Hypothalamus (tissue), 51 donors: ENCODE results near the gene CRIM1.

ENCODE experiments used
- DNase-seq, 51 donors: peaks; one replicate each; lab custom pipeline; 2025; lab: John Stamatoyannopoulos, UW

CRIM1 gene

DNA sequence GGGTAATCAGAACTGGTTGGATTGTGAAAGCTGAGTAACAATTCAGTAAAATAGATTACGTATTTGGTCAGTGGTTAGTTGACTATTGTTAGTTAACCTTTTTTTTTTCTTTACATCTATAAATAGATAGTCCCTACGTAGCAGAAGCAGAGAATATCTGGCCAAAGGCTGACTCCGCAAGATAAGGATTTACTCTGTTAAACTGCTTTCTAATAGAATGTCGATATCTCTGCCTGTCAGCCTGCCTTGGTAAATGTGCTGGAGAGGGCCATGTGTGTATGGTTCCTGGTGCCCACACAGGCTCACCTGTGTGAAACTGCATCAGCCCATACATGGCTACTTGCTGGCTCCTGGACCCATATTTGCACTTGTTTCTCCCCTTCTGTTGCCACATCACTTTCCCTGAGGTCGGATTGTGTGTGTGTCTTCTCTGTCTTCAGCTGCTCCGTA is 94.4 kb downstream of the CRIM1 start:
- no peak for DNase-seq

GRCh38 chr2:36450466-36451196 is 95.1 kb downstream of the CRIM1 start:
- no peak for DNase-seq

- no peak for DNase-seq
These were observed 95.9 kb downstream of the CRIM1 start for GRCh38 chr2:36451512-36451911.

DNA sequence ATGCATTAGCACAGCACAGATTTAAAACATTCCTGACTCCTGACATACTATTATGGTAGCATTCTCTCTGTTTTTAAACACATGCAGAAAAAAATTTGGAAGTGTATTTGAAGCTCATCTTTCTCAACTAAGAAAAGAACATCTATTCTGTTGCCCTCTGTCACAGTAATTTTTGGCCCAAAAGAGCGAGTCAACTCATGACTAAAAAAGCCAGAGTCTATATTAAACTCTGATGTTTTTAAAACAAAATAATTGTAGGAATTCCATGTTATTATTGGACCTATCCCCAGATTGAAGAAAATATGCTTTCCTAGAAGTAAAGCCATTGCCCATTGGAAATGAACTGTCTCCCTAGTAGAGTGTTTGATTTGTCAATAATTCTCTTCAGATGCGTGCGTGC is 96.7 kb downstream of the CRIM1 start:
- no peak for DNase-seq

DNA sequence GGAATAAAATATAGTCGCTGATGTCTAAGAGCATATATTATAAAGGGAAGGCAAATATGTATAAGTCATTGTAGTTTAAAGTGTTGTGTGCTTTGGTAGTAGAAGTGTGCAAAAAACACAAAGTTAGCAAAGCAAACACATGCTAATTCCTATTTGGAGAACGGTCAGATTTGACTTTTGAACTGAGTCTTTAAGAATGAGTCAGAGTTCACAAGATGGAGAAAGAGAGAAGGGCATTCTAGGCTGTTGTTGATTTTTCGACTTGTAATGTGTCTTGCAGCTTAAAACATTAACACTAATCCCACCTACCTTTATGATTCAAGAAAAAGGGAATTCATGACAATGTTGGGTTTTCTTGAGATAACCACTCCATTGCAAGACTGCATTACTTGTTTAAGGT is 98.1 kb downstream of the CRIM1 start:
- no peak for DNase-seq

DNA sequence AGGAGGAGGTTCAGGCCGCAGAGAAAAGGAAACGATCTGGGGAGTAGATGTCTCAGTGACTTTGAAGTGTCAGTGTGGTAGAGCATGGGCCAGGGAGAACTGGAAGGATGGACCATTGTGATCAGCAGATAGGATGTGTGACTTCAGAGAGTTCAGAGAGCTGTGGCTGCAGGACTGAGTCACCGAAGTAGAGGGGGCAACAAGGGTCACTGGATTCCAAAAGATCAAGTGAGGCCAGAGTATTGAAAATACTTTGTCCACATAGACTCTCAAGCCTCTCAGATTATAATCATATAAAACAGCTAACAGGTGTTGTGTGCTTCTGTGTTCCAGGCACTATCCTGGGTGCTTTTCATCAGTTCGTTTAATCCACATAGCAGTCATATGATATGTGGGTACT is 99.4 kb downstream of the CRIM1 start:
- DNase-seq = no peak

- DNase-seq = no peak
These were observed 100.2 kb downstream of the CRIM1 start for GRCh38 chr2:36455788-36456187.

DNA sequence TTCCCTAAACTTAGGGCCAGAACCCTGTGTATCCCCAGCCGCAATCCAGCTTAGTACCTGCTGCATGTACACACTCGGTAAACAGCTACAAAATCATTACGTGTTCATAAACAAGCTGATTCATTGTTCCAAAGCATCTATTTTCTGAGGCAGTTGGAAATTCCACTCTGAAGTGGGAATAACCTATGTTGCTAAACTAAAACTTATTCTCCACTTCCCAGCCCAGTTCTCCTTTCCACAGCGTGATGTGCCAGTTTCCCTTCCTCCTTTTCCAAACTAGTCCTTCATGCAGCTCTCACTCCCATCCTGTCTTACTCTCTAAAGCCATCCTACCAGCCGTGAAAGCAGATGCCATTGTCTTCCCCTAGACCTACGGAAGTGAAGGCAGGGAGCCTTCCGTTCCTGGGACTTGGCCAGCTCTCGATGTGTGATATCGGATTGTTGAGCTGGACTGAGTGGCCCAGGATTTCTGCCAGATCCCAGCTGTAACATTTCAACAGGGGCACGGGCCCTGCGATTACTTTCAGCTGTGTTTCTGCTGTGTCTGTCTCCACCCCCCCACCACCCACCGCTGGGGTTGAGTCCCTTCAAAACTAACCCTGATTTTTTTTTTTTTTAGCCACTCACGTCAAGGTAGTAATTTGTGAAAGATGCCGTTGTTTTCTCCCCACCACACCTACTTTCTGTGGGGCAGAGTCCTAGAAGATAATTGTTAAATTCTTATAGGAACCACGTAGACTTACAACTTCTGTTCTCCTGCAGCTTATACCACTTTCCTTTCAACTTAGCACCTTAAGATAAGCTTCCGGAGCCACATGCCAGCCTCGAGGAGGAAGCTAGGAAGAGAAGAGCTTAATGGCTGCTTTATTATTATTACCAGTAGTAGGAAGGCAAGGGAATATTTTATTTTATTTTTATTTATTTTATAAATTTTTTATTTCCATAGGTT is 100.9 kb downstream of the CRIM1 start:
- peak in 14 of 51 donors; percentile 7 to 38 (median 19) for DNase-seq

GRCh38 chr2:36458106-36458505 is 102.5 kb downstream of the CRIM1 start:
- no peak for DNase-seq

DNA sequence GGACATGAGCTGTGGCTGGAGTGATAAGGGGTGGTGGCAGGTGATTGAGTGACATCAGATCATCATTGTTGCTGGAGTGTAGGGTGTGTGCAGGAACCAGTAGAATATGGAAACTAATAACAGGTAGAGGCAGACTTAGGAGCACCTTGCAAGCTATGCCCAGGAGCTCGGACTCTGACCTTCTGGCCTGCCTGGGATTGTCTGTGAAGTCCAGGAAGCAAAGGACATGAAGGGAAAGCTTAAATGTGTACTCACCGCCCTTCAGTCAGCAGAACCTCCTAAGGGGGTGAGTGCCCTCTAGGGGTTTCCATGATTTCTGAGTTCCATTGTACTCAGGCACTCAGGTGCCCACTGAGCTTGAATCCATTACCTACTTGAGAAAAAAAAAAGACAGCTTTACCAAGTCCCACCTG is 104.2 kb downstream of the CRIM1 start:
- DNase-seq = peak in 6 of 51 donors; percentile 4 to 20 (median 8)

- no peak for DNase-seq
These were observed 105.6 kb downstream of the CRIM1 start for GRCh38 chr2:36461039-36461681.

DNA sequence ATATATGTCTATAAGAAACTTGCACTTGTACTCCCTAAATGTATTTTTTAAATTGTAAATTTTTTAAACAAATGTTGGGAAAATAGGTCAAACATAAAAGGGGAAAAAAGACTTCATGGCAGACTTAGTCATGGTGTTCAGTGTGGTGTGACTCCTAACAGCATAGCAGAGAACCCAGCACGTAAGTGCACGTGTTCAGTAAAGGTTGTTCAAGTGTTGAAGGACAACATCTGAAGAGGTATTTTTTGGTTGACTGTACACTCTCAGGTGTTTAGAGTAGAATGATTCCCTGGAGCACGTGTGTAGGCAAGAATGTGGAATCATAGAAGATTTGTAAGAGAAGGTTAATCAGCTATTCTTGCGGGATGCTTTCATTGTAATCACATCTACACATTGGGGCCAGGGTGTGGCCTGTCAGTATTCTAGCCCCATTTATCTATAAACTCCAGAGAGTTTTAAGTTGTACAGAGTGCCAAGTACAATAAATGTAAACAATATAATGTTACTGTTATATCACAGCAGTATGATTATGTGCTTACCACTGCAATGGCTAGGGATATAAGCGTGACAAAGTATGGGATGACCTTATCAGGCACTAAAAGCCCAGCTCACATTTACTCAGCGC is 106.8 kb downstream of the CRIM1 start:
- DNase-seq = no peak

- DNase-seq = no peak
These were observed 107.8 kb downstream of the CRIM1 start for GRCh38 chr2:36463365-36463764.

DNA sequence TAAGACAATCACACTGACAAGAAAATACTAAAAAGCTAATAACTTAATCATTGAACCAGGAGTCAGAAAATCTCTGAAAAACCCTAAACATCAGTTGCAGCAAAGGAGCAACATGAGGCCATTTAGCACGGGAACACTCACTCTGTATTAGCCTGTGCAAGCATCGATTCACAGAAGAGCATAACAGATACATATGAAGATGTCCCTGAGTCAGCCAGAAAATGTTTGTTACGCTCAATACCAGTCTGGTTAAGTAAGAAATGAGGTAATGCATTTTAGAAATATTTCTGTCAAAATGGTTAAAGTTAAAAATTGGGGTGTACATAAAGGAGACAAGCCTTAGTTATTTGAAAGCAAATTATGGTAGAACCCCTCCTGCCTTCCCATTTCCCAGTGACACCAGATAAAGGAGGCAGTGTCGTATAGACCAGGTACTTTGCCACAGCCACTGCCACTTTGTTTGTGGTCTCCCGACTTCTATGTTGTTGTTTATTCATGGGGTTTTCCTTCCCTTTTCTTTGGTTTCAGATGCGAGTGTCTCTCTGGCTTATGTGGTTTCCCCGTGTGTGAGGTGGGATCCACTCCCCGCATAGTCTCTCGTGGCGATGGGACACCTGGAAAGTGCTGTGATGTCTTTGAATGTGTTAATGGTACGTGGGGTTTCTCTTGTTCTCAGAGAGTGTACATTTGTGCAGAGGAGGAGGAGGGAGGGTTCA is 108.6 kb downstream of the CRIM1 start:
- no peak for DNase-seq

- DNase-seq = no peak
These were observed 110.6 kb downstream of the CRIM1 start for GRCh38 chr2:36466135-36466534.

DNA sequence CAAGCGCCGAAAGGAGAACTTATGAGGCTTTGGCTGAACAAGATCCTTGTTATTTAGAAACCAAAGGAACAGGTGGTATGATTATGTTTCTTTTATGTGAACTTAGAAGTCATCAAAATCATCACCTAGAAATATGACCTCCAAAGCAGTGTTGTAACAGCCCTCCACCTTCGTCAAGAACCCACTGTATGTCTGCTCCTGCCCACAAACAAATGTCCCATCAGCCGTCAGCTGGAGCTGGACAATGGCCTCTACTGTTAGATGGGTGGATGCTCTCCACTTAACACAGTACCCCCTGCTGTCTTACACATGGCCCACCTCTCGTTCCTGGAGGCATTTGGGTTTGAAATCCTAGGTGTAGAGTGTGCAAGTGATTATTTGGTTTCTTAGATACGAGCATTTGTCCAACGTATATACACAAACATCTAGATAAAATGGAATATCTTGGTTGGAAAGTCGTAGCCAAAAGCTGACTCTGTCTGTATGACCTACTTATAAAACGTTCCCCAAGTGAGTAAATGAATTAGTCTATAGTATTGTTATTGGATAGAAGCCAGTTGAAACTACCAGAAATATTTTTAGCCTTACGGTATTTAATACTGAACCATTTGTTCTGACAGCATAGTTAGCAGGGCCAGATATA is 113.0 kb downstream of the CRIM1 start:
- DNase-seq = no peak

DNA sequence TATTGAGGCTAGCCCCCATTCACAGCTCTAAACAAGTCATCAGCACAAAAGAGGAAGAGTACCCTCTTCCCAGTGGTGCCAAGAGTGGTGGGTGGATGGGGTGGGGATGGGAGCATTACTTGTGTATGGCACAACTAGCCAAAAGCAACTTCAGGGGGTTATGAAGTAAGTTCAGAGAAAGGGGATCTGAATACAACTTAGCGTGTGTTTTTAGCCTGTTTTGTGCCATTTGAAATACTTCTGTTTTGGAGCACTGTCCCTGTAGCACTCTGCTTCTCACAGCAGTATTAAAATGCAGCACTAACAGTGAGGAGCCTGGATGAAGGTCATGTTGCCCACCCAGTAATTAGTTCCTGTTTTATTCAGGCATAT is 113.5 kb downstream of the CRIM1 start:
- DNase-seq = no peak

DNA sequence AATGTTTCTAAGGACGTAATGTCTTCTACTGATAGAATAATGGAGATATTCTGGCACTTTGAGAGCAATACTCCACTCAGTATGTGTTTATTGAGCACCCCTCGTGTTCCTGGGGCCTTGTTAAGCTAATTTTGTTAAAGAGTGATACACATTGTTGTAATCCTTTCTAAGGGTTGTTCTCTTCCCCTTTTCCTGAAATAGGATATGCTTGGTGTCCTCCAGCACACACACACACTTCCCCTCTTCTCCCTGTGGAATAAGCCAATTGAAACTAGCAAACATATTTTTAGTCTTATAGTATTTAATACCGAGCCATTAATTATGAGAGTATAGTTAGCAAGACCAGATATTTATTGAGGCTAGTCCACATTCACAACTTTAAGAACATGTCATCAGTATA is 114.1 kb downstream of the CRIM1 start:
- no peak for DNase-seq

- DNase-seq = no peak
These were observed 117.7 kb downstream of the CRIM1 start for GRCh38 chr2:36473230-36473629.

DNA sequence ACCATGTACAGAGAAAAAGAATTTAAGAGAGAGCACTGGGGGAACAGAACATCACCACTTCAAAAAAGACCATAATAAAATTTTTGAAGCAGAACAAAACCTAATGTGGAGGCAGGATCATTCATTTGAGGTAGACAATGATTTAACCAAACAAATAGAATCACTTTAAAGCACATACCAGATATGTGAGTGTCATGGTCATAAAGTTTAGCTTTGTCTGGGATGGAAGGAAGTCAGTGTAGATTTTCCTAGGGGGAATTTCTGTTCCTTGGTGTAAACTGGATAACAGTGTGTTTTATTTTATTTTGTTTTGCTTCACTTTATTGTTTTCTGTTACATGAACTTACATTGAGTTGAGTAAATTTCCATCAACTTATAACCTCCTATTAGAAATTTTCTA is 120.8 kb downstream of the CRIM1 start:
- no peak for DNase-seq
